Activated CD4-positive, alpha-beta T cell treated with anti-CD3 and anti-CD28 coated beads, Interleukin-2, amount 50 U/mL, for 48 hours (primary cell): ENCODE results near the gene SCN5A.

Experiments
- DNase-seq, 2 experiments: peaks; one replicate each; pipeline ENCODE4 v3.0.0-alpha.2; 2020

SCN5A gene

GRCh38 chr3:38598791-38599190, 50.7 kb downstream of the SCN5A start:
- DNase-seq = no peak

GRCh38 chr3:38597502-38598060, 51.9 kb downstream of the SCN5A start:
- no peak for DNase-seq

- DNase-seq = no peak
Measured at GRCh38 chr3:38595393-38595792, 54.1 kb downstream of the SCN5A start.

- no peak for DNase-seq
Measured at GRCh38 chr3:38590521-38590920, 59.0 kb downstream of the SCN5A start.

- DNase-seq = no peak
Measured at GRCh38 chr3:38588995-38589937, 60.2 kb downstream of the SCN5A start.

- DNase-seq = no peak
Measured at GRCh38 chr3:38588371-38588971, 61.0 kb downstream of the SCN5A start.

- no peak for DNase-seq
Measured at GRCh38 chr3:38587548-38588131, 61.8 kb downstream of the SCN5A start.

- no peak for DNase-seq
Measured at GRCh38 chr3:38586546-38587520, 62.7 kb downstream of the SCN5A start.

- no peak for DNase-seq
Measured at GRCh38 chr3:38585791-38586420, 63.6 kb downstream of the SCN5A start.

- no peak for DNase-seq
Measured at GRCh38 chr3:38583688-38584087, 65.8 kb downstream of the SCN5A start.

- DNase-seq = no peak
Measured at GRCh38 chr3:38582941-38583645, 66.4 kb downstream of the SCN5A start.

- DNase-seq = no peak
Measured at GRCh38 chr3:38582316-38582715, 67.2 kb downstream of the SCN5A start.

GRCh38 chr3:38581774-38582173, 67.7 kb downstream of the SCN5A start:
- DNase-seq = no peak

GRCh38 chr3:38580450-38581382, 68.8 kb downstream of the SCN5A start:
- DNase-seq = no peak

- no peak for DNase-seq
Measured at GRCh38 chr3:38579551-38580449, 69.7 kb downstream of the SCN5A start.

GRCh38 chr3:38579141-38579540, 70.3 kb downstream of the SCN5A start:
- DNase-seq = no peak

GRCh38 chr3:38578551-38578950, 70.9 kb downstream of the SCN5A start:
- no peak for DNase-seq

- no peak for DNase-seq
Measured at GRCh38 chr3:38578081-38578475, 71.4 kb downstream of the SCN5A start.
